ENCODE measurements around the gene COX7B2. TPM values are rescaled to one million over a fixed set of nuclear protein-coding genes. Genes with fewer than 3 reads are reported as not detected.

The COX7B2 gene
- total RNA-seq, 2 donors from 2014 or later = not detected

- Histone ChIP-seq H3K4me1 (no peaks in the 10 kb centered on the region), H3K27ac (no peak overlapping the region), H3K4me3 (no peak overlapping the region), H3K27me3 (no peaks in the 10 kb centered on the region), H3K9me3 (no peaks in the 10 kb centered on the region), H3K36me3 (replicated peaks in 1 of 2; ENCODE audit: insufficient read depth in 1 of 2, low read depth in 2 of 2) (no peaks in the 10 kb centered on the region)
- TF ChIP-seq CTCF (IDR thresholded peaks at IDR 0.05) = no peak
- intact Hi-C loops (cut with DNase I) = no loop called here
- ATAC-seq (no peak), DNase-seq (no peak)
- 57 to 68% methylated on average over 2 of the region's 2 CpGs for WGBS, 2 donors
Observed at GRCh38 chr4:46952451-46952850, 43.4 kb upstream of the COX7B2 start.

GRCh38 chr4:46950826-46951225 lies 41.8 kb upstream of the COX7B2 start:
- H3K4me3 ChIP-seq = no peak overlapping the region
- no peaks in the 10 kb centered on the region for H3K4me1 ChIP-seq
- WGBS, 2 donors = 52 to 53% methylated on average over 3 of the region's 3 CpGs
- ATAC-seq = no peak
- H3K27ac ChIP-seq = no peak overlapping the region
- no peaks in the 10 kb centered on the region for H3K36me3 ChIP-seq (replicated peaks in 1 of 2; ENCODE audit: insufficient read depth in 1 of 2, low read depth in 2 of 2)
- H3K27me3 ChIP-seq = no peaks in the 10 kb centered on the region
- H3K9me3 ChIP-seq = no peaks in the 10 kb centered on the region
- DNase-seq = no peak
- TF ChIP-seq CTCF (IDR thresholded peaks at IDR 0.05) = no peak
- TF ChIP-seq POLR2A (IDR thresholded peaks at IDR 0.05) = no peak
- intact Hi-C loops (cut with DNase I) = no loop called here

- ATAC-seq (no peak), DNase-seq (no peak)
- H3K27ac ChIP-seq = no peak overlapping the region
- H3K27me3 ChIP-seq = no peaks in the 10 kb centered on the region
- no peaks in the 10 kb centered on the region for H3K36me3 ChIP-seq (replicated peaks in 1 of 2; ENCODE audit: insufficient read depth in 1 of 2, low read depth in 2 of 2)
- H3K4me3 ChIP-seq = no peak overlapping the region
- intact Hi-C loops (cut with DNase I) = no loop called here
- WGBS, 2 donors = 36 to 47% methylated on average over 1 of the region's 1 CpG
- H3K9me3 ChIP-seq = no peaks in the 10 kb centered on the region
- no peaks in the 10 kb centered on the region for H3K4me1 ChIP-seq
- TF ChIP-seq POLR2A (IDR thresholded peaks at IDR 0.05) (no peak), CTCF (IDR thresholded peaks at IDR 0.05) (no peak)
Observed at GRCh38 chr4:46949822-46950221, 40.8 kb upstream of the COX7B2 start.

- Histone ChIP-seq H3K27ac (no peak overlapping the region), H3K27me3 (no peaks in the 10 kb centered on the region), H3K4me1 (no peaks in the 10 kb centered on the region), H3K4me3 (no peak overlapping the region), H3K36me3 (replicated peaks in 1 of 2; ENCODE audit: insufficient read depth in 1 of 2, low read depth in 2 of 2) (no peaks in the 10 kb centered on the region), H3K9me3 (no peaks in the 10 kb centered on the region)
- ATAC-seq (no peak), DNase-seq (no peak)
- 34 to 58% methylated on average over 2 of the region's 2 CpGs for WGBS, 2 donors
- intact Hi-C loops (cut with DNase I) = no loop called here
- TF ChIP-seq POLR2A (IDR thresholded peaks at IDR 0.05) (no peak), CTCF (IDR thresholded peaks at IDR 0.05) (no peak)
Observed at GRCh38 chr4:46947541-46947940, 38.5 kb upstream of the COX7B2 start.

GRCh38 chr4:46946919-46947536 lies 38.0 kb upstream of the COX7B2 start:
- no peaks in the 10 kb centered on the region for H3K27me3 ChIP-seq
- intact Hi-C loops (cut with DNase I) = no loop called here
- WGBS, 2 donors = 57% methylated on average over 6 of the region's 6 CpGs
- no peaks in the 10 kb centered on the region for H3K9me3 ChIP-seq
- H3K36me3 ChIP-seq (replicated peaks in 1 of 2; ENCODE audit: insufficient read depth in 1 of 2, low read depth in 2 of 2) = no peaks in the 10 kb centered on the region
- DNase-seq = no peak
- no peak for TF ChIP-seq CTCF (IDR thresholded peaks at IDR 0.05)
- TF ChIP-seq POLR2A (IDR thresholded peaks at IDR 0.05) = no peak
- no peak overlapping the region for H3K4me3 ChIP-seq
- ATAC-seq = no peak
- no peak overlapping the region for H3K27ac ChIP-seq
- H3K4me1 ChIP-seq = no peaks in the 10 kb centered on the region
